CD14-positive monocyte (primary cell): ENCODE results near the gene CDH13. TPM values are rescaled to one million over a fixed set of nuclear protein-coding genes. Genes with fewer than 3 reads are reported as not detected.

Experiments used
- DNase-seq, 3 donors: peaks; one replicate each; pipeline ENCODE4 v3.0.0-alpha.2; 2011 to 2022
- H2AFZ ChIP-seq: 2 replicates; pipeline ENCODE4 v1.6.0; 2012; ENCODE audit warnings: mild to moderate bottlenecking, low read depth, low read length, inconsistent platforms; ENCODE audit not compliant: insufficient read depth, poor library complexity, severe bottlenecking
- H3K27ac ChIP-seq, 2 donors: 1 replicate in 1 of 2; 2 replicates in 1 of 2; pipeline ENCODE4 v1.5.1; 2012 to 2013; ENCODE audit warnings: low read length in 2 of 2, control low read depth in 1 of 2, inconsistent platforms in 1 of 2, low read depth in 1 of 2, mild to moderate bottlenecking in 1 of 2
- H3K27me3 ChIP-seq, 2 donors: one replicate each; pipeline versions ENCODE4 v1.6.0 to v1.6.1; 2011 to 2013; ENCODE audit warnings: low read length in 2 of 2; ENCODE audit not compliant: control insufficient read depth in 2 of 2, insufficient read depth in 2 of 2
- H3K36me3 ChIP-seq, 2 donors: replicated peaks in 1 of 2; 1 replicate in 1 of 2; 2 replicates in 1 of 2; pipeline versions ENCODE4 v1.5.1 to v1.6.1; 2012 to 2013; ENCODE audit warnings: low read length in 2 of 2, control low read depth in 1 of 2, inconsistent platforms in 1 of 2, mild to moderate bottlenecking in 1 of 2; ENCODE audit not compliant: insufficient read depth in 2 of 2, control insufficient read depth in 1 of 2
- H3K4me1 ChIP-seq, 2 donors: 1 replicate in 1 of 2; 2 replicates in 1 of 2; pipeline versions ENCODE4 v1.5.1 to v1.6.1; 2012 to 2013; ENCODE audit warnings: low read length in 2 of 2, control low read depth in 1 of 2, inconsistent platforms in 1 of 2, mild to moderate bottlenecking in 1 of 2, moderate library complexity in 1 of 2; ENCODE audit not compliant: insufficient read depth in 2 of 2, control insufficient read depth in 1 of 2
- H3K4me2 ChIP-seq: replicated peaks from 2 replicates; pipeline ENCODE3; 2012; ENCODE audit warnings: low read length, moderate library complexity, mild to moderate bottlenecking; ENCODE audit not compliant: poor library complexity, severe bottlenecking; ENCODE audit errors: extremely low read depth
- H3K4me3 ChIP-seq, 3 experiments: fragments of 200-600 bp in 1 of 3; sonication (generic) in 1 of 3; replicated peaks in 1 of 3; 1 replicate in 2 of 3; 2 replicates in 1 of 3; pipeline ENCODE4 v1.5.1; 2011 to 2013; ENCODE audit warnings: low read length in 3 of 3, mild to moderate bottlenecking in 3 of 3, control low read depth in 2 of 3, low read depth in 2 of 3, inconsistent platforms in 1 of 3, moderate library complexity in 1 of 3
- H3K79me2 ChIP-seq: 2 replicates; pipeline ENCODE4 v1.6.0; 2012; ENCODE audit warnings: mild to moderate bottlenecking, control low read depth, inconsistent platforms, low read length, moderate library complexity; ENCODE audit not compliant: insufficient read depth
- H3K9ac ChIP-seq: 2 replicates; pipeline ENCODE4 v1.6.0; 2017; ENCODE audit warnings: low read length, mild to moderate bottlenecking; ENCODE audit not compliant: insufficient read depth, poor library complexity, severe bottlenecking
- H3K9me3 ChIP-seq, 2 donors: replicated peaks in 1 of 2; 1 replicate in 1 of 2; 2 replicates in 1 of 2; pipeline versions ENCODE4 v1.5.1 to v1.6.1; 2012 to 2013; ENCODE audit warnings: low read length in 2 of 2, control low read depth in 1 of 2; ENCODE audit not compliant: control insufficient read depth in 1 of 2, insufficient read depth in 1 of 2
- H4K20me1 ChIP-seq: 2 replicates; pipeline ENCODE4 v1.6.0; 2012; ENCODE audit warnings: mild to moderate bottlenecking, low read length, control low read depth, moderate library complexity; ENCODE audit not compliant: insufficient read depth
- H3K27ac Mint-ChIP-seq, 7 donors: one replicate each; pipeline ENCODE4 v1.8.0; 2020; ENCODE audit warnings: mild to moderate bottlenecking in 7 of 7, mixed read lengths in 7 of 7, moderate library complexity in 6 of 7, inconsistent platforms in 2 of 7
- H3K27me3 Mint-ChIP-seq, 3 donors: one replicate each; pipeline ENCODE4 v1.8.0; 2021 to 2022; ENCODE audit warnings: low read depth in 3 of 3, mild to moderate bottlenecking in 3 of 3, mixed read lengths in 3 of 3, moderate library complexity in 3 of 3, inconsistent platforms in 1 of 3
- H3K36me3 Mint-ChIP-seq, 2 donors: one replicate each; pipeline ENCODE4 v1.8.0; 2020; ENCODE audit warnings: mixed read lengths in 2 of 2, inconsistent platforms in 1 of 2, mild to moderate bottlenecking in 1 of 2
- H3K4me1 Mint-ChIP-seq: one replicate; pipeline ENCODE4 v1.8.0; 2020; ENCODE audit warnings: mild to moderate bottlenecking, mixed read lengths
- H3K4me3 Mint-ChIP-seq, 2 donors: one replicate each; pipeline ENCODE4 v1.8.0; 2020; ENCODE audit warnings: mild to moderate bottlenecking in 2 of 2, mixed read lengths in 2 of 2, moderate library complexity in 1 of 2
- H3K9me3 Mint-ChIP-seq, 7 donors: one replicate each; pipeline ENCODE4 v1.8.0; 2020 to 2022; ENCODE audit warnings: mixed read lengths in 7 of 7, mild to moderate bottlenecking in 6 of 7, moderate library complexity in 6 of 7, inconsistent platforms in 2 of 7
- WGBS: methylation state at CpG from one replicate; pipeline ENCODE4 v1.1.5; 2013; ENCODE audit warnings: missing lambda C conversion rate; ENCODE audit not compliant: insufficient coverage; 5-methylcytosine and 5-hydroxymethylcytosine counted together
- intact Hi-C, 2 donors: fragments of 100-400 bp; cut with micrococcal nuclease; formaldehyde crosslinking; loops; one replicate each; pipeline versions ENCODE4 v1.15.0 to v1.15.1; 2023
- polyA plus RNA-seq, 3 donors: library from polyadenylated mRNA; depleted of rRNA in 1 of 3; unstranded in 2 of 3; stranded (reverse) in 1 of 3; fragments of 300-500 nt in 2 of 3; fragments of >200 nt in 1 of 3; fragmentation: Illumina TruSeq in 2 of 3; gene quantifications; 1 replicate in 2 of 3; 2 replicates in 1 of 3; pipeline ENCODE4 v1.2.3, GENCODE V29; 2012 to 2021
- TF ChIP-seq, protein P1 (sequence below): fragments of 200-600 bp; IDR thresholded peaks from one replicate; pipeline ENCODE4 v1.8.0; 2022; ENCODE audit warnings: antibody characterized with exemption, mild to moderate bottlenecking

The CDH13 gene
- polyA plus RNA-seq, 3 donors, result 0.13 to 0.19 TPM; not detected in 1

DNA sequence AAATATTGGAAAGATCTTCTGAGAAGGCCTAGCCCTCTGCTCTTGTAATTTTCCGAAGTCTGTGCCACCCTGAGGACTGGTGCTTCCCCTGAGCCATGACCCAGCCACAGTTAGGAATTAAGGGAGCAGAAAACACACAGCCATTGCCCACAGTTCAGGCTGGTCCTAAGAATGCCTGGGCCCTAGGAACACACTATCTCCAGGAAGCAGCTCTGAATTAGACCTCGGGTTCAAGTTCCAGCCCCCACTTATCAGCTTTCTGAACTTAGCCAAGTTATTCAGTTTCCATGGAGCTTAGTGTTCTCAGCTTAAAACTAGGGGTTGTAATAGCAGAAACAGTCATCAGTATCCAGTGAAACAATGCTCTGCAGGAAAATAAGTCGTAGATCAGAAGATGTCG is 56.0 kb downstream of the CDH13 start:
- TF ChIP-seq, protein P1, sequence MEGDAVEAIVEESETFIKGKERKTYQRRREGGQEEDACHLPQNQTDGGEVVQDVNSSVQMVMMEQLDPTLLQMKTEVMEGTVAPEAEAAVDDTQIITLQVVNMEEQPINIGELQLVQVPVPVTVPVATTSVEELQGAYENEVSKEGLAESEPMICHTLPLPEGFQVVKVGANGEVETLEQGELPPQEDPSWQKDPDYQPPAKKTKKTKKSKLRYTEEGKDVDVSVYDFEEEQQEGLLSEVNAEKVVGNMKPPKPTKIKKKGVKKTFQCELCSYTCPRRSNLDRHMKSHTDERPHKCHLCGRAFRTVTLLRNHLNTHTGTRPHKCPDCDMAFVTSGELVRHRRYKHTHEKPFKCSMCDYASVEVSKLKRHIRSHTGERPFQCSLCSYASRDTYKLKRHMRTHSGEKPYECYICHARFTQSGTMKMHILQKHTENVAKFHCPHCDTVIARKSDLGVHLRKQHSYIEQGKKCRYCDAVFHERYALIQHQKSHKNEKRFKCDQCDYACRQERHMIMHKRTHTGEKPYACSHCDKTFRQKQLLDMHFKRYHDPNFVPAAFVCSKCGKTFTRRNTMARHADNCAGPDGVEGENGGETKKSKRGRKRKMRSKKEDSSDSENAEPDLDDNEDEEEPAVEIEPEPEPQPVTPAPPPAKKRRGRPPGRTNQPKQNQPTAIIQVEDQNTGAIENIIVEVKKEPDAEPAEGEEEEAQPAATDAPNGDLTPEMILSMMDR, result no peak
- H3K27me3 ChIP-seq, result no peaks in the 10 kb centered on the region
- intact Hi-C loops, result no loop called here
- no peaks in the 10 kb centered on the region for H3K4me1 ChIP-seq
- Mint-ChIP-seq H3K27me3 (no peaks in the 10 kb centered on the region), H3K36me3 (no peaks in the 10 kb centered on the region), H3K27ac (no peak overlapping the region), H3K4me1 (no peaks in the 10 kb centered on the region), H3K9me3 (peaks cover 0 to 3% (median 2%) of the 10 kb centered on the region in 7 donors), H3K4me3 (no peak overlapping the region)
- H3K4me2 ChIP-seq, result no peak overlapping the region
- H3K4me3 ChIP-seq, result no peak overlapping the region
- H3K9ac ChIP-seq, result no peak overlapping the region
- no peak overlapping the region for H3K27ac ChIP-seq
- no peak for DNase-seq
- no peaks in the 10 kb centered on the region for H3K36me3 ChIP-seq
- no peaks in the 10 kb centered on the region for H4K20me1 ChIP-seq
- 72% methylated on average over 3 of the region's 4 CpGs for WGBS
- H3K79me2 ChIP-seq, result no peaks in the 10 kb centered on the region
- no peak overlapping the region for H2AFZ ChIP-seq
- no peaks in the 10 kb centered on the region for H3K9me3 ChIP-seq

DNA sequence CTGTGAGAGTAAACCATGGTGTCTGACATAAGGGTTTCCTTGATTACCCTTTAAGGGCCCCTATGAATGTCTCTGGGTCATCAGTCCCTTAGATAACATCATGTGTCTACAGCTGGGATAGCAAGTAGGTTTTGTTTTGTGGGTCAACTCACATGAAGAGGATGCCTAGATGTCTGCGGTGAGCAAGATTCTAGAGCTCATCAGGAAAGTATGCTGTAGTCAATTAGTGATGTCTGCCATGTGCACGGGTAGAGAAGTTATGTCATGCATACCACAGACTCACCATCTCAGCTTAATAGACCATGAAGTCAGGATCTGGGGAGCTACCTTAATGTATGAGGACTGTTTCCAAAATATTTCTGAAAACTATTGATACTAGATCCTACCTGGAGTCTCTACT is 57.5 kb downstream of the CDH13 start:
- intact Hi-C loops, result no loop called here
- no peak for DNase-seq

More for the DNA sequence above, 57.5 kb downstream of the CDH13 start:
- Mint-ChIP-seq H3K4me1 (no peaks in the 10 kb centered on the region), H3K9me3 (peaks cover 0 to 3% (median 3%) of the 10 kb centered on the region in 7 donors), H3K27ac (no peak overlapping the region), H3K36me3 (no peaks in the 10 kb centered on the region), H3K4me3 (no peak overlapping the region), H3K27me3 (no peaks in the 10 kb centered on the region)
- H4K20me1 ChIP-seq, result no peaks in the 10 kb centered on the region
- no peak overlapping the region for H3K4me3 ChIP-seq
- TF ChIP-seq, protein P1, result no peak
- no peak overlapping the region for H3K4me2 ChIP-seq
- no CpG with 5 or more reads among the region's 2 CpGs for WGBS
- H3K27ac ChIP-seq, result no peak overlapping the region
- no peaks in the 10 kb centered on the region for H3K79me2 ChIP-seq
- H3K27me3 ChIP-seq, result no peaks in the 10 kb centered on the region
- no peaks in the 10 kb centered on the region for H3K4me1 ChIP-seq
- H2AFZ ChIP-seq, result no peak overlapping the region
- H3K36me3 ChIP-seq, result no peaks in the 10 kb centered on the region
- H3K9me3 ChIP-seq, result no peaks in the 10 kb centered on the region
- no peak overlapping the region for H3K9ac ChIP-seq
